Astrocyte (in vitro differentiated cells and primary cell): Measurements from ENCODE around the gene TMEM120B. TPM values are rescaled to one million over a fixed set of nuclear protein-coding genes. Genes with fewer than 3 reads are reported as not detected.

Experiments
- DNase-seq: peaks from one replicate; pipeline ENCODE4 v3.0.0-alpha.2; 2010; ENCODE audit warnings: low read depth
- FAIRE-seq: peaks from 2 replicates; lab custom pipeline; 2011; peaks lifted over from hg19 to GRCh38; lab: Jason Lieb, UNC
- H2AFZ ChIP-seq: 2 replicates; pipeline ENCODE4 v1.6.0; 2012; ENCODE audit warnings: low read depth, low read length, inconsistent platforms
- H3K27ac ChIP-seq: 2 replicates; pipeline ENCODE4 v1.5.1; 2011; ENCODE audit warnings: low read depth, low read length, inconsistent platforms
- H3K27me3 ChIP-seq: 2 replicates; pipeline ENCODE4 v1.6.0; 2011; ENCODE audit warnings: low read length, inconsistent platforms; ENCODE audit not compliant: insufficient read depth
- H3K36me3 ChIP-seq: 2 replicates; pipeline ENCODE4 v1.5.1; 2011; ENCODE audit warnings: low read length, inconsistent platforms; ENCODE audit not compliant: insufficient read depth
- H3K4me1 ChIP-seq: 2 replicates; pipeline ENCODE4 v1.5.1; 2011; ENCODE audit warnings: low read length, inconsistent platforms; ENCODE audit not compliant: insufficient read depth
- H3K4me2 ChIP-seq: 2 replicates; pipeline ENCODE4 v1.6.0; 2012; ENCODE audit warnings: low read length, inconsistent platforms
- H3K4me3 ChIP-seq: 2 replicates; pipeline ENCODE4 v1.5.1; 2011; ENCODE audit warnings: low read depth, mild to moderate bottlenecking, low read length, inconsistent platforms; ENCODE audit not compliant: insufficient read depth
- H3K79me2 ChIP-seq: 2 replicates; pipeline ENCODE4 v1.6.0; 2012; ENCODE audit warnings: mild to moderate bottlenecking, low read length, inconsistent platforms; ENCODE audit not compliant: insufficient read depth
- H3K9ac ChIP-seq: 2 replicates; pipeline ENCODE4 v1.6.0; 2012; ENCODE audit warnings: mild to moderate bottlenecking, low read length, inconsistent platforms
- H3K9me3 ChIP-seq: 2 replicates; pipeline ENCODE4 v1.5.1; 2012; ENCODE audit warnings: low read depth, mild to moderate bottlenecking, low read length, inconsistent platforms; ENCODE audit not compliant: insufficient read depth
- H4K20me1 ChIP-seq: 2 replicates; pipeline ENCODE4 v1.6.0; 2012; ENCODE audit warnings: low read length, inconsistent platforms; ENCODE audit not compliant: insufficient read depth
- H3K27ac Mint-ChIP-seq: one replicate; pipeline ENCODE4 v1.8.0; 2021; ENCODE audit warnings: mild to moderate bottlenecking, mixed read lengths; ENCODE audit not compliant: unreplicated experiment
- H3K27me3 Mint-ChIP-seq: one replicate; pipeline ENCODE4 v1.8.0; 2021; ENCODE audit warnings: low read depth, mixed read lengths; ENCODE audit not compliant: unreplicated experiment
- H3K36me3 Mint-ChIP-seq: one replicate; pipeline ENCODE4 v1.8.0; 2021; ENCODE audit warnings: low read depth, mixed read lengths; ENCODE audit not compliant: unreplicated experiment
- H3K4me1 Mint-ChIP-seq: one replicate; pipeline ENCODE4 v1.8.0; 2021; ENCODE audit warnings: low read depth, mixed read lengths; ENCODE audit not compliant: unreplicated experiment
- H3K4me3 Mint-ChIP-seq: one replicate; pipeline ENCODE4 v1.8.0; 2021; ENCODE audit warnings: mild to moderate bottlenecking, moderate library complexity, mixed read lengths; ENCODE audit not compliant: unreplicated experiment
- H3K9me3 Mint-ChIP-seq: one replicate; pipeline ENCODE4 v1.8.0; 2021; ENCODE audit warnings: mild to moderate bottlenecking, mixed read lengths; ENCODE audit not compliant: unreplicated experiment
- EZH2 ChIP-seq: IDR thresholded peaks from 2 replicates; pipeline ENCODE4 v1.6.1; 2012; ENCODE audit warnings: mild to moderate bottlenecking, low read length, inconsistent platforms; ENCODE audit not compliant: insufficient read depth
- total RNA-seq: library from RNA; stranded (reverse); gene quantifications from 2 replicates; pipeline ENCODE4 v1.2.1, GENCODE V29; 2021
- TF ChIP-seq, protein P1 (sequence below): IDR thresholded peaks from 2 replicates; pipeline ENCODE4 v1.5.1; 2011; ENCODE audit warnings: low read depth, mild to moderate bottlenecking, inconsistent platforms, low read length, moderate library complexity; ENCODE audit not compliant: insufficient read depth

The TMEM120B gene
- total RNA-seq, 1 donor from 2014 or later: 36.0 TPM

- peak overlapping the region; percentile 54 for H3K4me2 ChIP-seq
- H3K4me1 ChIP-seq: peaks cover 36% of the 10 kb centered on the region
- H3K27me3 Mint-ChIP-seq: no peaks in the 10 kb centered on the region
- no peak overlapping the region for H2AFZ ChIP-seq
- no peaks in the 10 kb centered on the region for H3K27me3 ChIP-seq
- H3K9me3 ChIP-seq: no peaks in the 10 kb centered on the region
- no peak overlapping the region for H3K4me3 ChIP-seq
- H3K27ac ChIP-seq: peak overlapping the region; percentile 53
- no peak for TF ChIP-seq EZH2
- TF ChIP-seq, protein P1, sequence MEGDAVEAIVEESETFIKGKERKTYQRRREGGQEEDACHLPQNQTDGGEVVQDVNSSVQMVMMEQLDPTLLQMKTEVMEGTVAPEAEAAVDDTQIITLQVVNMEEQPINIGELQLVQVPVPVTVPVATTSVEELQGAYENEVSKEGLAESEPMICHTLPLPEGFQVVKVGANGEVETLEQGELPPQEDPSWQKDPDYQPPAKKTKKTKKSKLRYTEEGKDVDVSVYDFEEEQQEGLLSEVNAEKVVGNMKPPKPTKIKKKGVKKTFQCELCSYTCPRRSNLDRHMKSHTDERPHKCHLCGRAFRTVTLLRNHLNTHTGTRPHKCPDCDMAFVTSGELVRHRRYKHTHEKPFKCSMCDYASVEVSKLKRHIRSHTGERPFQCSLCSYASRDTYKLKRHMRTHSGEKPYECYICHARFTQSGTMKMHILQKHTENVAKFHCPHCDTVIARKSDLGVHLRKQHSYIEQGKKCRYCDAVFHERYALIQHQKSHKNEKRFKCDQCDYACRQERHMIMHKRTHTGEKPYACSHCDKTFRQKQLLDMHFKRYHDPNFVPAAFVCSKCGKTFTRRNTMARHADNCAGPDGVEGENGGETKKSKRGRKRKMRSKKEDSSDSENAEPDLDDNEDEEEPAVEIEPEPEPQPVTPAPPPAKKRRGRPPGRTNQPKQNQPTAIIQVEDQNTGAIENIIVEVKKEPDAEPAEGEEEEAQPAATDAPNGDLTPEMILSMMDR: no peak
- peak overlapping the region; percentile 40 for H3K4me3 Mint-ChIP-seq
- peak overlapping the region; percentile 80 for H3K27ac Mint-ChIP-seq
- peak overlapping the region; percentile 14 for H3K9ac ChIP-seq
- peak; percentile 92 for DNase-seq
- peaks cover 4% of the 10 kb centered on the region for H3K36me3 ChIP-seq
- FAIRE-seq: peak; percentile 96
- H4K20me1 ChIP-seq: peaks cover 14% of the 10 kb centered on the region
- no peaks in the 10 kb centered on the region for H3K9me3 Mint-ChIP-seq
- H3K4me1 Mint-ChIP-seq: peaks cover 29% of the 10 kb centered on the region
- peaks cover 6% of the 10 kb centered on the region for H3K36me3 Mint-ChIP-seq
- H3K79me2 ChIP-seq: no peaks in the 10 kb centered on the region
These were observed 71.9 kb downstream of the TMEM120B start for GRCh38 chr12:121784460-121784859.

DNA sequence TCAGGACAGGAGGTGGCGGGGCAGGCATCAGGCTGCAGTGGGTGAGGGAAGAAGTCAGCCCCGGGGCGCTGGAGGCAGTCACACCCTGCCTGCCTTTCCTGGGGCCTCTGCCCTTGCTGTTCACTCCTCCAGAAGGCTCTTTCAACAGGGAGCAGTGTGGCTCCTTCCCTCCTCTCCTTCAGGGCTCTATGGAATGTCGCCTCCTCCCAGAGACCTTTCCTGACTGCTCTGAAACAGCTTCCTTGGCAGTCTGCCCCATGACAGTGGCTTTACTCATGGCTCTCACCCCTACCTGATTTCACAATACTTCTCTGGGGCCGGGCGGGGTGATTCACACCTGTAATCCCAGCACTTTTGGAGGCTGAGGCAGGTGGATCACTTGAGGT lies 73.9 kb downstream of the TMEM120B start:
- no peaks in the 10 kb centered on the region for H3K27me3 ChIP-seq
- no peaks in the 10 kb centered on the region for H3K79me2 ChIP-seq
- peaks cover 18% of the 10 kb centered on the region for H4K20me1 ChIP-seq
- no peaks in the 10 kb centered on the region for H3K9me3 Mint-ChIP-seq
- H3K4me3 Mint-ChIP-seq: no peak overlapping the region
- no peaks in the 10 kb centered on the region for H3K27me3 Mint-ChIP-seq
- DNase-seq: peak; percentile 82
- H3K4me1 Mint-ChIP-seq: peaks cover 36% of the 10 kb centered on the region
- H3K9ac ChIP-seq: no peak overlapping the region
- FAIRE-seq: no peak
- peaks cover 7% of the 10 kb centered on the region for H3K36me3 Mint-ChIP-seq
- no peaks in the 10 kb centered on the region for H3K36me3 ChIP-seq
- H3K27ac Mint-ChIP-seq: peak overlapping the region; percentile 72
- H3K9me3 ChIP-seq: no peaks in the 10 kb centered on the region
- peak overlapping the region; percentile 7 for H3K27ac ChIP-seq
- no peak overlapping the region for H2AFZ ChIP-seq
- H3K4me3 ChIP-seq: no peak overlapping the region
- peaks cover 40% of the 10 kb centered on the region for H3K4me1 ChIP-seq
- peak overlapping the region; percentile 16 for H3K4me2 ChIP-seq
- TF ChIP-seq EZH2: no peak
- TF ChIP-seq, protein P1: no peak
